Activated T-cell treated with anti-CD3 and anti-CD28 coated beads, Interleukin-2, amount 50 U/mL, for 4 hours (primary cell): ENCODE results near the gene CELF4. TPM values are rescaled to one million over a fixed set of nuclear protein-coding genes. Genes with fewer than 3 reads are reported as not detected.
"Not testable (repeated sequence)": the region's sequence is repeated elsewhere in the genome, so short reads cannot be mapped to it uniquely, and the experiment has no call there.

ENCODE experiments used
- ATAC-seq, 2 donors: fragments of 200-7000 bp; cut with Tn5 transposase; one replicate each; pipeline ENCODE4 v1.10.0; 2021
- DNase-seq: peaks from one replicate; pipeline ENCODE4 v3.0.0-alpha.2; 2020
- H3K27me3 Mint-ChIP-seq: one replicate; pipeline ENCODE4 v1.8.0; 2021; ENCODE audit warnings: low read depth, mixed read lengths
- H3K36me3 Mint-ChIP-seq: one replicate; pipeline ENCODE4 v1.8.0; 2022; ENCODE audit warnings: mixed read lengths; ENCODE audit not compliant: insufficient read depth
- H3K4me1 Mint-ChIP-seq: one replicate; pipeline ENCODE4 v1.8.0; 2021; ENCODE audit warnings: low read depth, mixed read lengths
- H3K4me3 Mint-ChIP-seq: one replicate; pipeline ENCODE4 v1.8.0; 2021; ENCODE audit warnings: mild to moderate bottlenecking, moderate library complexity, mixed read lengths
- H3K9me3 Mint-ChIP-seq: one replicate; pipeline ENCODE4 v1.8.0; 2021; ENCODE audit warnings: mixed read lengths
- total RNA-seq, 3 donors: library from RNA; stranded (reverse); gene quantifications; one replicate each; pipeline ENCODE4 v1.2.1, GENCODE V29; 2021

The CELF4 gene
- total RNA-seq, 3 donors from 2014 or later = not detected

DNA sequence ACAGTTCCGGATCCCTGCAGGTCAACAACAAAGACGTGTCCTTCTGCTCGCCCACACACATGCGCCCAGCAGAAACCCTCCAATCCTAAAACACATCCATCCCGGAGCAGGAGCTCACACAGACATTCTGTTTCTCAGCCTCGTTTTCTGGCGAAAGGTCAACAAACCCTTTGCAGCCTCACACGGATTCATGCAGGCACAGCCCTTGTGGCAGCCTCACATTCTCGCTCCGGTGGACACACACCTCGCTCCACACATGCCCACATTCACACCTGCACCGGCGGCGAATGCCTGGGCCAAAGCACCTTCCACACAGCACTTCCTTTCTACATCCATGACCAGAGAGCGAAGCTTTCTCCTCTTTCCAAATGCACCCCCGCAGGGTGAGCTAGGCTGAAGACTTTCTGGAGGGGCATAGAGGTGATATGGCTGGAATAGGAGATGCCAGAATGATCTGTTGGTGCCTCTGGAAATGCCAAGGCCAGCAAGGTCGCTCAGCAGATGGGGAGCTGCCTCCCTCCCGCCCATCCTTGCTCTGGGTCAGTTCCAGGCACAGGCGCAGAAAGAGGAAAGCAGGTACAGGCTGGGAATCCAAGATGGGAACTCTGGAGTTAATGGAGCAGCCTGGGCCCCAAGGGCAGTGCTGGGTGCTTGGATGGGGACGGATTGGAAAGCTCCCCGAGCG is 88.8 kb downstream of the CELF4 start:
- no peaks in the 10 kb centered on the region for H3K9me3 Mint-ChIP-seq
- DNase-seq = no peak
- no peak overlapping the region for H3K4me3 Mint-ChIP-seq
- ATAC-seq = no peak
- H3K4me1 Mint-ChIP-seq = no peaks in the 10 kb centered on the region
- peaks cover 15% of the 10 kb centered on the region for H3K27me3 Mint-ChIP-seq
- H3K36me3 Mint-ChIP-seq = no peaks in the 10 kb centered on the region

DNA sequence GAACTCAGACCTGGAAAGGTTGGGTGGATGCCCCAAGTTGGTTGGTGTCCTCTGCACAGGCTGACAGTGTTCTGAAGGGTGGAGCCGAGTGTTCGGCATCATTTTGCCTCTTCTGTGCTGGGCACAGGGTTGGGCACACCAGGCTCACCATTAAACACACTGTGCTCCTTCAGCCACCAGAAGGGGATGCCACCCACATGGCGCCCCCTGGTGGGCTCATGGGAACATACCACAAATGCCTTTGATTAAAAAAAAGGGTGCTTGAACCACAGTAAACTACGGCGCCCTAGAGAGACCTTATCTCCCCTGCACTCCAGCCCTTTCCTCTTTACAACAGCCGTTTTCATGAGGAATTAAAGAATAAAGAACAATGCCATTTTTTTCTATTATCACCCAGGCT is 89.4 kb downstream of the CELF4 start:
- ATAC-seq (no peak), DNase-seq (no peak)
- no peaks in the 10 kb centered on the region for H3K9me3 Mint-ChIP-seq
- H3K36me3 Mint-ChIP-seq = no peaks in the 10 kb centered on the region
- H3K4me1 Mint-ChIP-seq = no peaks in the 10 kb centered on the region
- peaks cover 15% of the 10 kb centered on the region for H3K27me3 Mint-ChIP-seq
- H3K4me3 Mint-ChIP-seq = no peak overlapping the region

DNA sequence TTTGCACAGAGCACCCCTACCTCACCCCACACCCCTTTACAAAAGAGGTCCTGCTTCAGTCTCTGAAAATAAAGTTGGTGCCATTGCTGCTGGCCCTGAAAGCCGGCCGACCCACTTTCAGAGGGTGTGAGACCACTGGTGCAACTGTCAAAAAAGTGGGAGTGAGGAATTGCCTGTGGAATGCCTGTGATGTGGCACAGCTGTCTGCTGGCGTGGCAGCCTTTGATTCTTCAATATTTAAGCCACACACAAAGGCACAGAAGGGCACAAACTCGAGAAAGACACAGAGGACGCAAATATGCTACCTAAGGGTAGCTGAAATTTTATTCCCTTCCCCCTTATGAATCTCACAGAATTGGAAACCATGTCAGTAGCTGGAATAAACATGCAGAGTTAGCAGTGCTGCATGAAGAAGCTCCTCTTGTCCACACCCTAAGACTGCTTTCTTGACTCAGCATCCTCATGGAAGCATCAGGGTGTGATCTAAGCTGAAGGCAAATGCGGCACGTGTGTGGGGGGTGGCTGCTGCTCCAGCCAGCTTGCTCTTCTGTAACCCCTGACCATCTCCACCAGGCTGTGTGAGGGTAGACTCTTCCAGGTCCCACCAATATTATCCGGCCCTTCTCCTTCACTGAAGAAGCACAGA is 92.3 kb downstream of the CELF4 start:
- Mint-ChIP-seq H3K9me3 (no peaks in the 10 kb centered on the region), H3K36me3 (no peaks in the 10 kb centered on the region), H3K27me3 (peaks cover 12% of the 10 kb centered on the region), H3K4me3 (no peak overlapping the region), H3K4me1 (no peaks in the 10 kb centered on the region)
- no peak for ATAC-seq
- no peak for DNase-seq

- ATAC-seq (no peak), DNase-seq (no peak)
- H3K27me3 Mint-ChIP-seq = peaks cover 4% of the 10 kb centered on the region
- H3K4me3 Mint-ChIP-seq = no peak overlapping the region
- H3K9me3 Mint-ChIP-seq = no peaks in the 10 kb centered on the region
- no peaks in the 10 kb centered on the region for H3K4me1 Mint-ChIP-seq
- no peaks in the 10 kb centered on the region for H3K36me3 Mint-ChIP-seq
Observed at GRCh38 chr18:37471637-37472036, 94.0 kb downstream of the CELF4 start.

DNA sequence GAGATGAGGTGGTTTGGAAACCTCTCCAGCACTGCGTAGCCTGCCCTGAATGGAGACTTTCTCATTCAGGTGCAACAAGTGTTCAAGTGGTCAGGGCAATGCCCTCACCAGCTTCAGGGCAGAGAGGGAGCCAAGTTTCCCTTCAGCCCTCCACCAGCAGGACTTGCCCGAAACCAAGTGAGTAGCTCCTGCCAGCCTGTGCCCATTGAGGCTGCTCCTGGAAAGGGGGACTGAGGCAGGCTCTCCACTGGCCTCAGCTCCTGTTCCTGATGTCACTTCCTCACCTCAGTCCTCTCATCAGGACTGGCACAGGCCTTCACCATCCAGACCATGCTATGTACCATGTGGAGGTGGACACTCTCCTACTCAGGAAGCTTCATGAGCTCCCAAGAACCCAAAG is 94.6 kb downstream of the CELF4 start:
- H3K9me3 Mint-ChIP-seq = no peaks in the 10 kb centered on the region
- no peak for DNase-seq
- no peak for ATAC-seq
- H3K27me3 Mint-ChIP-seq = no peaks in the 10 kb centered on the region
- H3K4me3 Mint-ChIP-seq = no peak overlapping the region
- H3K4me1 Mint-ChIP-seq = no peaks in the 10 kb centered on the region
- H3K36me3 Mint-ChIP-seq = no peaks in the 10 kb centered on the region

DNA sequence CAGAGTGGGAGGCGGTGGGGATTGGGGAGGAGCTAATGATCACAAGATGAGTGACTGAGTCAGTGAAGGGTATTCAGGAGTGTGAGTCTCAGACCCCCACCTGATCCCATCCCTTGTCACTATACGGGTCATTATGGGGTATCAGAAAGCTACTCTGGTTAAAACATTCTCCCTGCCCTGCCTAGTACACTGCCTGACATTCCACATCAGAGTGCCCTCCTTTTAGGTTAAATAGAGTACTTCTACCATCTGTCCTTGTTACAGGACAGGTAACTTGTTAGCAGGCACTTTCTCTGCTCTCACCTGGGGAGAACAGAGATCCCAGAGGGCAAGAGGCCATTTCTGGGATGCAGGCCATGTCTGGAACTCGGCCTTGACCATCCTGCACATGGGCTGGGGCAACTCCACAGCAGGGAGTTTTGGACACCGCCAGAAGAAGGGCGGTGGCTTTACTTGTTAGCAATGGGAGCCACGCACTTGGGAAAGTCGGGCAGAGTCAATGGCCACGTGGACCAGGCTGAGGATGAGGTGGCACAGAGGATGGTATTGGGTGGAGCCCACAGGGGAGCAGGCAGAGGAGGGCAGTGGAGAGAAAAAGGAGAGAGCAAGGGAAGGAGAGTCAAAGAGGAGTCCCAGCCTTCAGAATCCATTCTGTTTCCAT is 98.5 kb downstream of the CELF4 start:
- DNase-seq (no peak), ATAC-seq (no peak)
- no peaks in the 10 kb centered on the region for H3K36me3 Mint-ChIP-seq
- H3K4me1 Mint-ChIP-seq = no peaks in the 10 kb centered on the region
- no peak overlapping the region for H3K4me3 Mint-ChIP-seq
- H3K9me3 Mint-ChIP-seq = no peaks in the 10 kb centered on the region
- peaks cover 4% of the 10 kb centered on the region for H3K27me3 Mint-ChIP-seq

DNA sequence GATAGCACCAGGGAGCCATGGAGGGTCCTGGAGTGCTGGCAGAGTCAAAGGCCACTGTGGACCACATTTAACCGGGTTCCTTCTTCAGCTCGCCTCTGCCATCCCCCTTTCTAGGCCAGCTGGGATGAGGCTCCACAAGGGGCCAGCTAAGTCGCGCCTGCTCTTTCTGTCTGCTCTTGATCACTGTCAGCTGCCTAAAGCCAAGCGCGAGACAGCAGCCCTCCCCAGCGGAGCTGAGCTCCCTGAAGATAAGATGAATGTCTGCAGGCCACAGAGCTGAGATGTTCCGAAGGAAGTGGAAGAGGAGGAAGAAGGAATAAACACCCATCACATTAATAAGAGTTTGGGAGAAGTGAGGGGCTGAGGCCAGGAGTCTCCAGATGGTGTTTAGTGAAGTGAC is 99.6 kb downstream of the CELF4 start:
- H3K4me3 Mint-ChIP-seq = no peak overlapping the region
- H3K27me3 Mint-ChIP-seq = peaks cover 4% of the 10 kb centered on the region
- H3K36me3 Mint-ChIP-seq = no peaks in the 10 kb centered on the region
- ATAC-seq = no peak
- no peak for DNase-seq
- H3K9me3 Mint-ChIP-seq = no peaks in the 10 kb centered on the region
- H3K4me1 Mint-ChIP-seq = no peaks in the 10 kb centered on the region

- Mint-ChIP-seq H3K4me1 (no peaks in the 10 kb centered on the region), H3K4me3 (no peak overlapping the region), H3K27me3 (peaks cover 4% of the 10 kb centered on the region), H3K9me3 (no peaks in the 10 kb centered on the region), H3K36me3 (no peaks in the 10 kb centered on the region)
- ATAC-seq (peak in 1 of 2 donors; percentile 12), DNase-seq (no peak)
Observed at GRCh38 chr18:37464257-37464656, 101.3 kb downstream of the CELF4 start.

- not testable (repeated sequence) for H3K36me3 Mint-ChIP-seq, DNase-seq, H3K27me3 Mint-ChIP-seq, H3K9me3 Mint-ChIP-seq, H3K4me1 Mint-ChIP-seq, H3K4me3 Mint-ChIP-seq, ATAC-seq
Observed at GRCh38 chr18:37461329-37461728, 104.3 kb downstream of the CELF4 start.

DNA sequence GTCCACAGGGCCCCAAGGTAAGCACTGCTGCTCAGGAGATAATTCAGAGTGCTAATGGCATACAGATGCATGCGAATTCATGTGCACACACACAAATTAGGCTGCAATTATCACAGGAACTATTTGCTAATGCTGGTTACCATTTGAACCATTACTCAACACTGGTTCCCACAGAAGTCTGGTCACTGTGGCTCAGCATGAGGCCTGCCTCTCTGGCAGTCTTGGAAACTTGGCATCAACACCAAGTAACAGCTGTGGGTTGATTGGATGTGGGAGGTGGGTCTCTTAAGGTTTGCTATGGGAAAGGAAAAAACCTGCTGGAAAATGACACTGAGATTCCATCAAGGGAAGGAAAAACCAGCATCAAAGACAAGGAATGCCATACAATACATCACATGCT is 105.0 kb downstream of the CELF4 start:
- Mint-ChIP-seq H3K27me3 (peaks cover 4% of the 10 kb centered on the region), H3K36me3 (no peaks in the 10 kb centered on the region), H3K4me3 (no peak overlapping the region), H3K4me1 (no peaks in the 10 kb centered on the region), H3K9me3 (no peaks in the 10 kb centered on the region)
- no peak for ATAC-seq
- no peak for DNase-seq

DNA sequence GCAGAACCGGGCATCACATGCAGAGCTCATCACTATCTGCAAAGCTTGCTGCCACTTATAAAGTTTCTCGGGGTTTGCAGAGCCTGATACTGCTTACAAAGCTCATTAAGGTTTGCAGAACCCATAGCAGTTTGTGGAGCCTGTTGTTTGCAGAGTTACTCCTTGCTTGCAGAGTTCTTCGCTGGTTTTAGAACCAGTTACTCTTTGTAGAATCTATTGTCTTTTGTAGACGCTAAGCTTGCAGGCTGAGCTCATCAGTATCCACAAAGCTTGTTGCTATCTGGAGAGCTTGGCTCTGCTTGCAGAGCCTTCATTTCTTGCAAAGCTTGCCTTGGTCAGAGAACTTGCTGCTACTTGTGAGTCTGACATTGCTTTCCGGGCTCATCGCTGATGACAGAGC is 106.9 kb downstream of the CELF4 start:
- Mint-ChIP-seq H3K27me3 (no peaks in the 10 kb centered on the region), H3K4me1 (no peaks in the 10 kb centered on the region), H3K4me3 (no peak overlapping the region), H3K9me3 (no peaks in the 10 kb centered on the region), H3K36me3 (no peaks in the 10 kb centered on the region)
- DNase-seq (no peak), ATAC-seq (no peak)

- Mint-ChIP-seq H3K36me3 (no peaks in the 10 kb centered on the region), H3K9me3 (no peaks in the 10 kb centered on the region), H3K27me3 (no peaks in the 10 kb centered on the region), H3K4me1 (no peaks in the 10 kb centered on the region), H3K4me3 (no peak overlapping the region)
- ATAC-seq (no peak), DNase-seq (no peak)
Observed at GRCh38 chr18:37457753-37458152, 107.8 kb downstream of the CELF4 start.

DNA sequence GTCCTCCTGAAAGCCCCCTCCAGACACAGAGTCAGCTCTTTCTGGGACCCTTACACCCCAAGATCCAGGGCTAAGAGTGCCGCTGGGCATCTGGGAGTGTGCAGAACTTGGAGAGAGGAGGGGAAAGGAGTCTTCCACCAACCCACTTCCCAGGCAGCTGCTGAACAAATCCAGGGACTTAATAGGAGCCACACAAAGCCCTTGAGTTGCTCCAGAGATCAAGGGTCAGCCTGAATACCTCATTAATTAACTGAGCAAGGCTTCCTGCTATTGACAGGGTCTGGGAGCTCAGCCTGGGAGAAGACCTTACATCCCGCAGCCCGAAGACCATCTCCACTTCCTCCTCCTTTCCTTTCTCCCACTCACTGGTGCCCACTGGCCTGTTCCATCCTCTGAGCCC is 108.3 kb downstream of the CELF4 start:
- H3K36me3 Mint-ChIP-seq = no peaks in the 10 kb centered on the region
- no peak overlapping the region for H3K4me3 Mint-ChIP-seq
- ATAC-seq = no peak
- H3K27me3 Mint-ChIP-seq = no peaks in the 10 kb centered on the region
- H3K4me1 Mint-ChIP-seq = no peaks in the 10 kb centered on the region
- no peaks in the 10 kb centered on the region for H3K9me3 Mint-ChIP-seq
- no peak for DNase-seq

GRCh38 chr18:37456873-37457272 is 108.7 kb downstream of the CELF4 start:
- H3K4me1 Mint-ChIP-seq = no peaks in the 10 kb centered on the region
- ATAC-seq (no peak), DNase-seq (no peak)
- H3K36me3 Mint-ChIP-seq = no peaks in the 10 kb centered on the region
- no peak overlapping the region for H3K4me3 Mint-ChIP-seq
- no peaks in the 10 kb centered on the region for H3K9me3 Mint-ChIP-seq
- no peaks in the 10 kb centered on the region for H3K27me3 Mint-ChIP-seq

DNA sequence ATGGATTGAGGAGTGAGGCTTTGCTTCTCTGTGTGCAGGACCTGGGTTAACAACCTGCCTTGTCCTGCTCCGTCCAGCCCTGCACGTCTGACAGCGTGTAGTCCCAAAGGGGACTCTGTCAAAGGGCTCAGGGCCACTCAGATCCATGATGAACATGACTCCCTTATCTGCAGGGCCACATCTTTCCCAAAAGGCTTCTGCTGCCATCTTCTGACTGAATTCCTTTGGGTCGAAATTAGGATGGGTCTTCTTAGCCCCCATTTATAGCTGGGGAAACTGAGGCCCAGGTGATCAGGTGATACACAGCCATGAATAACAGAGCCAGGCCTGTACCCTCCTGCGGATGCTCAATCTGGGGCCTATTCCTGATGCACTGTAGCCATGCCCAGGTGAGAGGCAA is 109.2 kb downstream of the CELF4 start:
- H3K36me3 Mint-ChIP-seq = no peaks in the 10 kb centered on the region
- H3K4me1 Mint-ChIP-seq = no peaks in the 10 kb centered on the region
- ATAC-seq (no peak), DNase-seq (no peak)
- no peak overlapping the region for H3K4me3 Mint-ChIP-seq
- H3K27me3 Mint-ChIP-seq = no peaks in the 10 kb centered on the region
- H3K9me3 Mint-ChIP-seq = no peaks in the 10 kb centered on the region
